Stimulated activated CD8-positive, alpha-beta memory T cell treated with anti-CD3 and anti-CD28 coated beads, Interleukin-12 subunit alpha, Interleukin-12 subunit beta, amount 100 ng/mL, for 24 hours (primary cell): ENCODE data around the gene PIGM.
"Not testable (repeated sequence)": the region's sequence is repeated elsewhere in the genome, so short reads cannot be mapped to it uniquely, and the experiment has no call there.

ENCODE experiments used
- DNase-seq: peaks from one replicate; pipeline ENCODE4 v3.0.0-alpha.2; 2020; ENCODE audit errors: extremely low read depth

The PIGM gene

GRCh38 chr1:160061369-160062229 is 29.8 kb upstream of the PIGM start:
- no peak for DNase-seq

DNA sequence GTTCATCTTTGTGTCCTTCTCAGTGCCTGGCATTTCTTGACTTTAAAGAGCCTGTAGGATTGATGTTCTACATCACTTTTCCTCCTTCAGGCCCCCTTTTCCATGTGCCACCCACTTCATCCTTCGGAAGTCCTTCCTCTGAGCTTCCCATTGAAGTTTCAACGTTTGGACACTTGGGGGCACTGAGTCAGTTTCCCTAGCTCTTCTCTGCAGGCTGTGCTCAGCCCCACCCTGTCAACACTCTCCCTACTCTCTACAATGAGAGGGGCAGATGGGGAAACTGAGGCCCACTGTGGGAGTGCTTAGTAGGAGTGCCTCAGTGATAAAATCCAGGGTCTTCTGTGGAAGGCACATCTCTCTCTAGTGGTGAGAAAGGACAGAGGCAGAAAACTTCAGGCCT is 26.3 kb upstream of the PIGM start:
- no peak for DNase-seq

- no peak for DNase-seq
Observed at GRCh38 chr1:160056648-160057169, 24.9 kb upstream of the PIGM start.

GRCh38 chr1:160053548-160054365 is 22.0 kb upstream of the PIGM start:
- DNase-seq: no peak

GRCh38 chr1:160052936-160053335 is 21.1 kb upstream of the PIGM start:
- no peak for DNase-seq

- DNase-seq: no peak
Observed at GRCh38 chr1:160050619-160051018, 18.8 kb upstream of the PIGM start.

DNA sequence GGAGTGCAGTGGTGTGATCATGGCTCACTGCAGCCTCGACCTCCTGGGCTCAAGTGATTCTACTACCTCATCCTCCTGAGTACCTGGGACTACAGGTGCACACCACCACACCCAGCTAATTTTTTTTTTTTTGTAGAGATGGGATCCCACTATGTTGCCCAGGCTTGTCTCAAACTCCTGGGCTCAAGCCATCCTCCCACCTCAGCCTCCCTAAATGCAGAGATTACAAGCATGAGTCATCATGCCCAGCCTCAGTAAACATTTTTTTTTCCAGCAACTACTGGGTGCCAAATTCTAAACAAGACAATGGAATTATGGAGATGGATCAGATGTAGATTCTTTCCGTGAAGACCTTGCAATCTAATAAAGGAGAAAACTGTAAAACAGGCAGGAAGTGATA is 18.4 kb upstream of the PIGM start:
- not testable (repeated sequence) for DNase-seq

GRCh38 chr1:160049101-160049500 is 17.3 kb upstream of the PIGM start:
- no peak for DNase-seq

GRCh38 chr1:160048335-160048734 is 16.5 kb upstream of the PIGM start:
- DNase-seq: no peak

DNA sequence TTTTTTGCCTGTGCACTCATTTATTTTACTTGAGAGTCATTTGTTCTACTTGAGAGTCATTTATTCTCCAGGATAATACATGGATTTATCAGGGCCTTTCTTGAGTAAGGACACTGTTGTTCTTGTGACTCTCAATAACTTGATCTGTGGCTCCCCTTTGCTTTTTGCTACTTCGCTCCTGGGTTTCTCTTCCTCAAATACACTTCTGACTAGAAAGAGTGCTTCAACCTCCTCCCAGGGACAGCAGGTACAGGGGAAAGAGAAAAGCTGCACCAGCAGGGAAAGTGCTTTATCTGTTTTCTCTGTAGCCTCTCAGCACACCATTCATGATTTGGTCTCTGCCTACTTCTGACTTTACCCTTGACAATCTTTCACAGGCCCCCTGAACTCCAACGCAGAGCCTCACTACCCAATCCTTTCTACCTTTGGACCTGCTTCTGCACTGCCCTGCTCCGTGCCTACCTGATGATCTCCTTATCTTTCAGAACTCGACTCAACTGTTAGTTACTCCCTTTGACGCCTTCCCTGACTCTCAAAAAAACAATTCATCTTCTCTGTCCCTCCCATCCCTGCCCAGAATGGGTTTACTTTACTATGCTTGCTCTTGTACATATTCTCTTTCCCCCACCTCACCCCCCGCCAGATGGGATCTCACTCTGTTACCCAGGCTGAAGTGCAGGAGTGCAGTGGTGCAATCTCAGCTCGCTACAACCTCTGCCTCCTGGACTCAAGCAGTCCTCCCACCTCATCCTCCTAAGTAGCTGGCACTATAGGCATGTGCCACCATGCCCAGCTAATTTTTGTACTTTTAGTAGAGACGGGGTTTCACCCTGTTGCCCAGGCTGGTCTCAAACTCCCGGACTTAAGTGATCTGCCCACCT is 15.6 kb upstream of the PIGM start:
- no peak for DNase-seq

GRCh38 chr1:160046494-160047110 is 14.8 kb upstream of the PIGM start:
- DNase-seq: no peak

GRCh38 chr1:160045653-160046052 is 13.9 kb upstream of the PIGM start:
- no peak for DNase-seq

DNA sequence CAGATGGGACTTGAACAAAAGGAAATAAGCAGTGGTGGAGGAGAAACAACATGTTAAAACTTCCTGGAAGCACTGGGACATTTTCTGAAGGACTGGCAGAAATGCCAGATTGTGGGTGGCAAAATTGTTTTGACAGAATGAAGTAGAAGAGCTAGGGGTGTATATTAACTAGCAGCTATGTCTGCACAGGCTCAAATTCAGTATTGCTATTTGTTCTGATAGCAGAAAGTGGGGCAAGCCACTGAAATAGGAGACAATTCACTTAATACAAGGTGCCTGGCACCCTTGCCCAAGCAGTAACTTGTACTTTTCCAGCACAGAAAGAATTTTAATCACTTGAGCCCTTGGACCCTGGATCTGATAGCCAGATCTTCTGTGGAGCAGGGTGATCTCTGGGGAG is 11.8 kb upstream of the PIGM start:
- no peak for DNase-seq

DNA sequence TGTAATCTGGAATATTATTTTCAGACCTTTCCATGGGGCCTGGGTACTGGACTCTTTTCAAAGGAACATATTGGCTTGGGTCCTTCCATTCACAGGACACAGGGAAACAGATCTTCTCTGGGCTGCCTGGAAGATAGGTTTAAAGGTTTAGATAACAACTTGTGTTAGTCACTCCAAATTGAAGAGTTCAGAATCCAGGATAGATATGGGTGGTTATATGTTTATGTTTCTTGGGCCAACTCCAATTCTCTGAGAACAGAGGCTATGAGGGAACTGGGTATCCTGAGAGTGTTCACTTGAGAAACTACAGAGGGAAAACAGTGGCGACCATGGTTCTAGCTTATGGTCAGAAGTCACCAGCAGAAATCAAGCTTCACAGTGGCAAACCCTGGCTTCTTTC is 8.7 kb upstream of the PIGM start:
- no peak for DNase-seq

- no peak for DNase-seq
Observed at GRCh38 chr1:160032165-160032820, 503 bp upstream of the PIGM start.

DNA sequence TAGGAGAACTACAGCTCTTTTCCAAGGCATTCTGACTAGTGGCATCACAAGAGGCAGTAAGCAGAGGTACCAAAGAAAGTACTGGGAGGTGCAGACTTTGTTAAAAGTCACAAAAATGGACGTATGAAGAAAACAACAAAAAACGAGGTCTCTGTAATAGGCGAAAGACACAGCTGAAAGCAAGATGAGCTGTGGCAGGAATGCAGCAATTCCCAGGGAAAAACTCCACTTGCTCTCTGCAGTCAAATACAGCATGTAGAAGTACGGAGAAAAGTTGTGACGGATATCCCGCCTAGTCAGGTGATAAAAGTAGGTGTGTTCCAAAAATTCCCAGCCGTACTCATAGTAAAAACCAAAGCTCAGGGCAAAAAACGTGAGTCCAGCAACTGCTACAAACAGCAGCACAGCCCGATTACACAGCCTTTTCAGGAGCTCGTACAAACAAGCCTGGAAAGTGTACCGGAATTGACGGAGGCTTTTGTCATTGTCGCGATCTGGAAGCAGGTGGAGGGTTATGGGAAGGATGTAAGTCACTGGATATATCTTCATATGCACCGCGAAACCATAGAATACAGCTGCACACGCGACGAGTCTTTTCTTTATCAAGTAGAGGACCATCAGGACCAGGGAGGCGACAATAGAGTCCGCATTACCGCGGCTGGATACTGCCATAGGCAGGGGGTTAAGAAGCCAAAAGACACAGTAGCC is 979 bp downstream of the PIGM start:
- no peak for DNase-seq

DNA sequence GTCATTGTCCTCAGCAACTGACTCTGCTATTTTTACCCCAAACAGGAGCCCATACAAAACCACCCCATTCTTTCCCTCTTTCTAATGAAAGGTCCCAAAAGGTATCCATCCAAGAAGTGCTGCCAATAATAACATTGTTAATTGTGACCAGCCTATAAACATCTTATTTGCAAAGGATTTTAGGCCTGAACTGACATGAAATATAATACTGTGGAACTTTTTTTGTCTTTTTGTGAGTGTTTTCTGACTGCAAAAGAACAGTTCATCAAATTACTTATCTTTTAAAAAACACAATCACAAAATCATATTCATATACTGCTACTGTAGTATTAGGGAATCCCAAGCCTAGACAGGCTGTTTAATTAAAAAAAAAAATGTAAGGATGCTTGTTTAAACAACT is 3.4 kb downstream of the PIGM start:
- no peak for DNase-seq

DNA sequence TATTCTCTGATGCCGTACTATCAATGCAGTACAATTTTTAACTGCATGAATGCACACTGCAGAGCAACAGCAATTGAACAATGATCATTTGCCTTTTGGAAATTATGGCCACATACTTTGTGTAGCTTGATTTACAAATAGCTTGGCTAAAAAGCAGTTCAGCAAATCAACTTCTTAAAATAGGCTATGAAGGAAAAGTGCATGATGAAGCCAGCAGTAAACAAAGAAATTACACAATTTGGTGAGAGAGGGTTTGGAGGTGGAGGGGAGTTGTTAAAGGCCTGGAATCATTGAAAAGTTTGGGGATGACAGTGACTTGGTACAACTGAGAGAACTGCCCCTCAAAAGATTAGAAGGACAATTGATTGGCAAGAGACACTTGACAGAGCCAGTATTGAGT is 6.5 kb downstream of the PIGM start:
- no peak for DNase-seq

- DNase-seq: no peak
Observed at GRCh38 chr1:160024195-160024905, 7.4 kb downstream of the PIGM start.
